Mesodermal cell (in vitro differentiated cells): Measurements from ENCODE around the gene RBM34.

Experiments used
- H3K27ac ChIP-seq: 2 replicates; pipeline ENCODE4 v1.7.0; 2013; ENCODE audit warnings: mild to moderate bottlenecking, low read depth, low read length, moderate library complexity; ENCODE audit not compliant: severe bottlenecking
- H3K36me3 ChIP-seq: 2 replicates; pipeline ENCODE4 v1.7.1; 2013; ENCODE audit warnings: mild to moderate bottlenecking, low read length, moderate library complexity; ENCODE audit not compliant: control insufficient read depth, insufficient read depth
- H3K4me1 ChIP-seq: one replicate; pipeline ENCODE4 v1.7.1; 2013; ENCODE audit warnings: mild to moderate bottlenecking, low read length; ENCODE audit not compliant: insufficient read depth, control insufficient read depth, poor library complexity, severe bottlenecking
- H3K4me3 ChIP-seq: 2 replicates; pipeline ENCODE4 v1.7.0; 2013; ENCODE audit warnings: low read length, control low read depth, mild to moderate bottlenecking; ENCODE audit not compliant: insufficient read depth, poor library complexity, severe bottlenecking; ENCODE audit errors: extremely low read depth
- H3K9me3 ChIP-seq: 2 replicates; pipeline ENCODE4 v1.7.1; 2013; ENCODE audit warnings: mild to moderate bottlenecking, low read length, moderate library complexity; ENCODE audit not compliant: control insufficient read depth
- WGBS, 2 experiments: methylation state at CpG; one replicate each; pipeline ENCODE4 v1.1.5; 2013; ENCODE audit warnings: missing lambda C conversion rate in 2 of 2; ENCODE audit not compliant: insufficient coverage in 2 of 2; 5-methylcytosine and 5-hydroxymethylcytosine counted together

Gene RBM34

GRCh38 chr1:235156265-235156664 is 4.8 kb downstream of the RBM34 start:
- Histone ChIP-seq H3K4me1 (no peaks in the 10 kb centered on the region), H3K36me3 (peaks cover 84% of the 10 kb centered on the region)

GRCh38 chr1:235152235-235152634 is 8.8 kb downstream of the RBM34 start:
- Histone ChIP-seq H3K4me1 (no peaks in the 10 kb centered on the region), H3K36me3 (peaks cover 88% of the 10 kb centered on the region), H3K9me3 (no peaks in the 10 kb centered on the region), H3K4me3 (no peak overlapping the region), H3K27ac (no peak overlapping the region)

More at GRCh38 chr1:235156265-235156664, 4.8 kb downstream of the RBM34 start:
- Histone ChIP-seq H3K9me3 (no peaks in the 10 kb centered on the region), H3K4me3 (no peak overlapping the region), H3K27ac (no peak overlapping the region)
- 92 to 94% methylated on average over 2 of the region's 3 CpGs for WGBS, 2 experiments

GRCh38 chr1:235151033-235151432 is 10.0 kb downstream of the RBM34 start:
- H3K4me1 ChIP-seq, result no peaks in the 10 kb centered on the region
- no peak overlapping the region for H3K4me3 ChIP-seq
- no peaks in the 10 kb centered on the region for H3K9me3 ChIP-seq
- no peak overlapping the region for H3K27ac ChIP-seq
- 95 to 100% methylated on average over 2 of the region's 2 CpGs for WGBS, 2 experiments
- peaks cover 88% of the 10 kb centered on the region for H3K36me3 ChIP-seq

DNA sequence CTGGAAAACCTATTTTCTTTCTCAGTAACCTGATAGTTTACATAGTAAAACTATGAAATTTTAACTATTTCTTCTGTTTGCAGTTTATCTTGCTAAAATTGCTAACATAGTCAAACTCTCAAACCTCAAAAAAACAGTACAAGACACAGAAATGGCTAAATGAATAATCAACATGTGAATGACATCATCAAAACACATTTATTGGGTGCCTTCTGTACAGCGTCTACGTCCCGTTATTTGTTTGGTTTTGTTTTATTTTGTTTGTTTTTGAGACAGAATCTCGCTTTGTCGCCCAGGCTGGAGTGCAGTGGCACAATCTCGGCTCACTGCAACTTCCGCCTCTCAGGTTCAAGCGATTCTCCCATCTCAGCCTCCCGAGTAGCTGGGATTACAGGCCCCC is 11.2 kb downstream of the RBM34 start:
- Histone ChIP-seq H3K36me3 (peaks cover 91% of the 10 kb centered on the region), H3K27ac (no peak overlapping the region)

GRCh38 chr1:235147269-235147668 is 13.8 kb downstream of the RBM34 start:
- H3K4me1 ChIP-seq, result no peaks in the 10 kb centered on the region
- no peaks in the 10 kb centered on the region for H3K9me3 ChIP-seq
- H3K4me3 ChIP-seq, result no peak overlapping the region
- 80% methylated on average over 3 of the region's 4 CpGs; no CpG with 5 or more reads in 1 of the 2 experiments for WGBS, 2 experiments
- H3K27ac ChIP-seq, result no peak overlapping the region
- H3K36me3 ChIP-seq, result peaks cover 93% of the 10 kb centered on the region

More for the DNA sequence above, 11.2 kb downstream of the RBM34 start:
- WGBS, 2 experiments, result 92 to 99% methylated on average over 6 to 8 of the region's 9 CpGs
- no peak overlapping the region for H3K4me3 ChIP-seq
- no peaks in the 10 kb centered on the region for H3K4me1 ChIP-seq
- no peaks in the 10 kb centered on the region for H3K9me3 ChIP-seq

DNA sequence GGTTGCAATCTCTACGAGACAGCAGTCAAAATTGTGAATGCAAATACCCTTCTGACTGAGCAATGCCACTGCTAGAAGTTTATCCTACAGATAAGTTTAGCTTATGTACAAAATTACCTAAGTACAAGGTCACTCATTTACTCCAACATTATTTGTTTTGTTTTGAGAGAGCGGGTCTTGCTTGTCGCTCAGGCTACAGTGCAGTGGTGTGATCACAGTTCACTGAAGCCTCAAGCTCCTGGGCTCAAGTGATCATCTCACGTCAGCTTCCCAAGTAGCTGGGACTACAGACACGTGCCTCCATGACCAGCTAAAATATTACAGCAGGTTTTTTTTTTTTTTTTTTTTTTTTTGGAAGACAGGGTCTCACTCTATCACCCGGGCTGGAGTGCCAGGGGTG is 15.4 kb downstream of the RBM34 start:
- Histone ChIP-seq H3K4me3 (no peak overlapping the region), H3K27ac (no peak overlapping the region), H3K9me3 (no peaks in the 10 kb centered on the region), H3K36me3 (peaks cover 85% of the 10 kb centered on the region), H3K4me1 (no peaks in the 10 kb centered on the region)
- 91 to 100% methylated on average over 3 to 4 of the region's 6 CpGs for WGBS, 2 experiments

DNA sequence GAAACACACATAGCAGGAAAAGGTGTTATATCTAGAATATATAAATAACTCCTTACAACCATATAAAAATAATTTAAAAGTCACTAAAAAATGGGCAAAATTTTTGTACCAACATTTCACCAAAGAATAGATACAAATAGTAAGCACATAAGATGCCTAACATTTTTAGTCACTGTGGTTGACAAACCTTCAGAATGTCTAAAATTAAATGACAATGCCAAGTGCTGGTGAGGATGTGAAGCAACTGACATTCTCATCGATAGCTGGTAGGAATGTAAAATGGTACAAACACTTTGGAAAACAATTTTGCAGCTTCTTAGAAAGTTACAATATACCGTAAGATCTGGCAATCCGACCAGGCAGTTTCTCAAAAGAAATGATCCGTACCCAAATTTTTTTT is 18.1 kb downstream of the RBM34 start:
- Histone ChIP-seq H3K4me1 (no peaks in the 10 kb centered on the region), H3K9me3 (no peaks in the 10 kb centered on the region), H3K4me3 (no peak overlapping the region), H3K36me3 (peaks cover 87% of the 10 kb centered on the region), H3K27ac (no peak overlapping the region)
- 92 to 95% methylated on average over 4 of the region's 4 CpGs for WGBS, 2 experiments

GRCh38 chr1:235139315-235139714 is 21.7 kb downstream of the RBM34 start:
- 100% methylated on average over 2 of the region's 5 CpGs for WGBS, 2 experiments
- peaks cover 81% of the 10 kb centered on the region for H3K36me3 ChIP-seq

DNA sequence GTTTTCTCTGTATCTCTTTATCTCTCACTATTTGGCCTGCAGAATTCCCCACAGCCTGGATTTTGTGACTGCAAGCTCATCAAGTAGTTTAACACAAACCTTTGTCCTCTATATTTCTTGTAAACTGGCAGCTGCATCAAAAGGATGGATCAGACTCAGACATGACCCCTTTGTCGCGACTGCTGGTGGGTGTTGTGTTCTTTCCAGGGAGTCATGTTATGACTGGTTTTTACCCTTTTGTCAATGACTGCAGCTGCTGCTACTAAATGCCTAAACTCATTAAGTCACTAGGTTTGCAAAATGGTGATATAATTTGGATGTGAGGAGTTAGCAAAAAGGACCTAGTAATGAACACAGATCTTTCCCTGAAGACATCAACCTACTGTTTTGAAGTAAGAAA is 22.2 kb downstream of the RBM34 start:
- WGBS, 2 experiments, result 93% methylated on average over 2 of the region's 2 CpGs; no CpG with 5 or more reads in 1 of the 2 experiments
- H3K36me3 ChIP-seq, result peaks cover 81% of the 10 kb centered on the region
- H3K4me1 ChIP-seq, result no peaks in the 10 kb centered on the region
- no peaks in the 10 kb centered on the region for H3K9me3 ChIP-seq
- H3K27ac ChIP-seq, result no peak overlapping the region
- no peak overlapping the region for H3K4me3 ChIP-seq

More at GRCh38 chr1:235139315-235139714, 21.7 kb downstream of the RBM34 start:
- no peaks in the 10 kb centered on the region for H3K4me1 ChIP-seq
- no peak overlapping the region for H3K4me3 ChIP-seq
- no peaks in the 10 kb centered on the region for H3K9me3 ChIP-seq
- no peak overlapping the region for H3K27ac ChIP-seq

GRCh38 chr1:235136111-235136510 is 24.9 kb downstream of the RBM34 start:
- Histone ChIP-seq H3K4me3 (no peak overlapping the region), H3K9me3 (no peaks in the 10 kb centered on the region), H3K36me3 (peaks cover 80% of the 10 kb centered on the region), H3K27ac (no peak overlapping the region), H3K4me1 (no peaks in the 10 kb centered on the region)
- WGBS, 2 experiments, result 97 to 100% methylated on average over 3 to 4 of the region's 4 CpGs

GRCh38 chr1:235134171-235134570 is 26.9 kb downstream of the RBM34 start:
- Histone ChIP-seq H3K4me3 (no peak overlapping the region), H3K27ac (no peak overlapping the region), H3K36me3 (peaks cover 73% of the 10 kb centered on the region), H3K9me3 (no peaks in the 10 kb centered on the region), H3K4me1 (peaks cover 4% of the 10 kb centered on the region)
- 86 to 96% methylated on average over 7 to 10 of the region's 12 CpGs for WGBS, 2 experiments
